K562 (cell line): ENCODE results near the gene PLCD4.

ENCODE experiments used
- POLR2A ChIP-seq: fragments of 450-650 bp; conservative IDR thresholded peaks from 2 replicates; pipeline ENCODE4 v1.6.1; 2016
- ZBTB9 ChIP-seq: fragments of 450-650 bp; formaldehyde crosslinking; IDR thresholded peaks from 2 replicates; pipeline ENCODE4 v1.4.0; 2020; ENCODE audit warnings: mild to moderate bottlenecking, moderate library complexity

GRCh38 chr2:218658671-218659257 lies 51.1 kb downstream of the PLCD4 start:
- TF ChIP-seq POLR2A (no peak), ZBTB9 (CRISPR knock-in tag) (no peak)
